ENCODE measurements around the gene BHLHE40. TPM values are rescaled to one million over a fixed set of nuclear protein-coding genes. Genes with fewer than 3 reads are reported as not detected.
"Not testable (repeated sequence)": the region's sequence is repeated elsewhere in the genome, so short reads cannot be mapped to it uniquely, and the experiment has no call there.

BHLHE40 gene
- total RNA-seq, 1 donor from 2014 or later = 11.0 TPM

DNA sequence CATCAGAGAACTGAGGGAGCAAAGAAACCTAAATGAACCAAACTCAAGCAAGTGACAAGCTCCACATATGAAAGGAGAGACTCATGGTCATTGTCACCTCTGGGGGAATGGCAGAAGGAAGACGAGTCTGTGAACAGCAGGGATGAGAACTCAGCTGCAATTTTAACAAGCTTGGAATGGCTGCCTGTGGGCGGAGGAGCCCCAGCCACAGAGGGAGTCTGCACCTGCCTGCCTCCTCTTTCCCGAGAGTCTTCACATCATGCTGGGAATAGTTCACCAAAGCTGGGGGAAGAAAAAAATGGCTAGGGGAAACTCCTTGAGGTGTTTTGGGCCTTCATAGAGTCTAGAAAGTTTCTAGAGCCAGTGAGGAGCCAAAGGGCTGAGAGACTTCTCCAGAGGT lies 21.3 kb upstream of the BHLHE40 start:
- no peak overlapping the region for H3K27ac ChIP-seq (ENCODE audit: low read depth, low read length)
- no peaks in the 10 kb centered on the region for H3K36me3 ChIP-seq (ENCODE audit: control insufficient read depth in 3 of 3, insufficient read depth in 3 of 3, low read length in 3 of 3)
- H3K9ac ChIP-seq (ENCODE audit: low read depth in 1 of 3, low read length in 3 of 3) = no peak overlapping the region
- H3K9me3 ChIP-seq (ENCODE audit: control insufficient read depth in 3 of 3, low read length in 3 of 3) = peaks cover 0 to 5% (median 0%) of the 10 kb centered on the region in 3 donors
- no peaks in the 10 kb centered on the region for H3K27me3 ChIP-seq (ENCODE audit: control insufficient read depth in 3 of 3, insufficient read depth in 3 of 3, low read length in 3 of 3)
- H3K4me1 ChIP-seq (ENCODE audit: control insufficient read depth in 3 of 3, insufficient read depth in 3 of 3, low read length in 3 of 3) = no peaks in the 10 kb centered on the region
- no peak overlapping the region for H3K4me3 ChIP-seq (ENCODE audit: low read length in 3 of 3)

DNA sequence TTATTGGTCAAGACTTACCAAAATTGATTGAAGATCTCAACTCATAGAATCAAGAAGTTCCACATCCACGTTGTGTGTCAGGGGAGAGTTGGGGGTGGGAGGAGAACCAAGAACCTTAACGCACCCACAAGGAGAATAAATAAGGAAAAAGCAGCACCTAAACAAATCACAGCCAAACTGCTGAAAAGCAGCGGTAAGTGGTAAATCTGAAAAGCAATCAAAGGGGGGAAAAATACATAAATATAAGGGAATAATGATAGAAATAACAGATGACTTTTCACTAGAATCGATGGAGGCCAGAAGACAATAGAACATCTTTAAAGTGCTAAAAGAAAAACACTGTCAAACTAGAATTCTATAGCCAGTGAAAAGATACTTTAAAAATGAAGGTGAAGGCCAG lies 20.1 kb upstream of the BHLHE40 start:
- Histone ChIP-seq H3K27me3 (ENCODE audit: control insufficient read depth in 3 of 3, insufficient read depth in 3 of 3, low read length in 3 of 3) (no peaks in the 10 kb centered on the region), H3K4me1 (ENCODE audit: control insufficient read depth in 3 of 3, insufficient read depth in 3 of 3, low read length in 3 of 3) (no peaks in the 10 kb centered on the region), H3K36me3 (ENCODE audit: control insufficient read depth in 3 of 3, insufficient read depth in 3 of 3, low read length in 3 of 3) (no peaks in the 10 kb centered on the region), H3K9ac (ENCODE audit: low read depth in 1 of 3, low read length in 3 of 3) (no peak overlapping the region), H3K4me3 (ENCODE audit: low read length in 3 of 3) (no peak overlapping the region), H3K27ac (ENCODE audit: low read depth, low read length) (no peak overlapping the region), H3K9me3 (ENCODE audit: control insufficient read depth in 3 of 3, low read length in 3 of 3) (peaks cover 0 to 5% (median 0%) of the 10 kb centered on the region in 3 donors)

- not testable (repeated sequence) for H3K36me3 ChIP-seq (ENCODE audit: control insufficient read depth in 3 of 3, insufficient read depth in 3 of 3, low read length in 3 of 3); H3K9me3 ChIP-seq (ENCODE audit: control insufficient read depth in 3 of 3, low read length in 3 of 3); H3K27me3 ChIP-seq (ENCODE audit: control insufficient read depth in 3 of 3, insufficient read depth in 3 of 3, low read length in 3 of 3); H3K9ac ChIP-seq (ENCODE audit: low read depth in 1 of 3, low read length in 3 of 3); H3K27ac ChIP-seq (ENCODE audit: low read depth, low read length); H3K4me1 ChIP-seq (ENCODE audit: control insufficient read depth in 3 of 3, insufficient read depth in 3 of 3, low read length in 3 of 3); H3K4me3 ChIP-seq (ENCODE audit: low read length in 3 of 3)
These were observed 17.4 kb upstream of the BHLHE40 start for GRCh38 chr3:4961865-4962264.

GRCh38 chr3:4963669-4964570 lies 15.3 kb upstream of the BHLHE40 start:
- Histone ChIP-seq H3K4me1 (ENCODE audit: control insufficient read depth in 3 of 3, insufficient read depth in 3 of 3, low read length in 3 of 3) (no peaks in the 10 kb centered on the region), H3K4me3 (ENCODE audit: low read length in 3 of 3) (no peak overlapping the region), H3K9ac (ENCODE audit: low read depth in 1 of 3, low read length in 3 of 3) (no peak overlapping the region), H3K27ac (ENCODE audit: low read depth, low read length) (no peak overlapping the region), H3K36me3 (ENCODE audit: control insufficient read depth in 3 of 3, insufficient read depth in 3 of 3, low read length in 3 of 3) (no peaks in the 10 kb centered on the region), H3K9me3 (ENCODE audit: control insufficient read depth in 3 of 3, low read length in 3 of 3) (peaks cover 0 to 4% (median 0%) of the 10 kb centered on the region in 3 donors), H3K27me3 (ENCODE audit: control insufficient read depth in 3 of 3, insufficient read depth in 3 of 3, low read length in 3 of 3) (no peaks in the 10 kb centered on the region)

- H3K4me1 ChIP-seq (ENCODE audit: control insufficient read depth in 3 of 3, insufficient read depth in 3 of 3, low read length in 3 of 3); H3K36me3 ChIP-seq (ENCODE audit: control insufficient read depth in 3 of 3, insufficient read depth in 3 of 3, low read length in 3 of 3); H3K9me3 ChIP-seq (ENCODE audit: control insufficient read depth in 3 of 3, low read length in 3 of 3); H3K9ac ChIP-seq (ENCODE audit: low read depth in 1 of 3, low read length in 3 of 3); H3K27me3 ChIP-seq (ENCODE audit: control insufficient read depth in 3 of 3, insufficient read depth in 3 of 3, low read length in 3 of 3); H3K4me3 ChIP-seq (ENCODE audit: low read length in 3 of 3); H3K27ac ChIP-seq (ENCODE audit: low read depth, low read length): not testable (repeated sequence)
These were observed 13.2 kb upstream of the BHLHE40 start for GRCh38 chr3:4966006-4966405.

- not testable (repeated sequence) for H3K4me3 ChIP-seq (ENCODE audit: low read length in 3 of 3); H3K4me1 ChIP-seq (ENCODE audit: control insufficient read depth in 3 of 3, insufficient read depth in 3 of 3, low read length in 3 of 3); H3K27ac ChIP-seq (ENCODE audit: low read depth, low read length); H3K9me3 ChIP-seq (ENCODE audit: control insufficient read depth in 3 of 3, low read length in 3 of 3); H3K36me3 ChIP-seq (ENCODE audit: control insufficient read depth in 3 of 3, insufficient read depth in 3 of 3, low read length in 3 of 3); H3K27me3 ChIP-seq (ENCODE audit: control insufficient read depth in 3 of 3, insufficient read depth in 3 of 3, low read length in 3 of 3); H3K9ac ChIP-seq (ENCODE audit: low read depth in 1 of 3, low read length in 3 of 3)
These were observed 11.6 kb upstream of the BHLHE40 start for GRCh38 chr3:4967683-4968082.

GRCh38 chr3:4971437-4971836 lies 7.8 kb upstream of the BHLHE40 start:
- not testable (repeated sequence) for H3K27ac ChIP-seq (ENCODE audit: low read depth, low read length); H3K9ac ChIP-seq (ENCODE audit: low read depth in 1 of 3, low read length in 3 of 3); H3K4me1 ChIP-seq (ENCODE audit: control insufficient read depth in 3 of 3, insufficient read depth in 3 of 3, low read length in 3 of 3); H3K27me3 ChIP-seq (ENCODE audit: control insufficient read depth in 3 of 3, insufficient read depth in 3 of 3, low read length in 3 of 3); H3K9me3 ChIP-seq (ENCODE audit: control insufficient read depth in 3 of 3, low read length in 3 of 3); H3K36me3 ChIP-seq (ENCODE audit: control insufficient read depth in 3 of 3, insufficient read depth in 3 of 3, low read length in 3 of 3); H3K4me3 ChIP-seq (ENCODE audit: low read length in 3 of 3)

- Histone ChIP-seq H3K9me3 (ENCODE audit: control insufficient read depth in 3 of 3, low read length in 3 of 3) (no peaks in the 10 kb centered on the region), H3K27ac (ENCODE audit: low read depth, low read length) (no peak overlapping the region), H3K4me3 (ENCODE audit: low read length in 3 of 3) (no peak overlapping the region), H3K27me3 (ENCODE audit: control insufficient read depth in 3 of 3, insufficient read depth in 3 of 3, low read length in 3 of 3) (no peaks in the 10 kb centered on the region), H3K9ac (ENCODE audit: low read depth in 1 of 3, low read length in 3 of 3) (no peak overlapping the region), H3K4me1 (ENCODE audit: control insufficient read depth in 3 of 3, insufficient read depth in 3 of 3, low read length in 3 of 3) (peaks cover 9 to 12% (median 9%) of the 10 kb centered on the region in 3 donors), H3K36me3 (ENCODE audit: control insufficient read depth in 3 of 3, insufficient read depth in 3 of 3, low read length in 3 of 3) (no peaks in the 10 kb centered on the region)
These were observed 7.4 kb upstream of the BHLHE40 start for GRCh38 chr3:4971838-4972237.

DNA sequence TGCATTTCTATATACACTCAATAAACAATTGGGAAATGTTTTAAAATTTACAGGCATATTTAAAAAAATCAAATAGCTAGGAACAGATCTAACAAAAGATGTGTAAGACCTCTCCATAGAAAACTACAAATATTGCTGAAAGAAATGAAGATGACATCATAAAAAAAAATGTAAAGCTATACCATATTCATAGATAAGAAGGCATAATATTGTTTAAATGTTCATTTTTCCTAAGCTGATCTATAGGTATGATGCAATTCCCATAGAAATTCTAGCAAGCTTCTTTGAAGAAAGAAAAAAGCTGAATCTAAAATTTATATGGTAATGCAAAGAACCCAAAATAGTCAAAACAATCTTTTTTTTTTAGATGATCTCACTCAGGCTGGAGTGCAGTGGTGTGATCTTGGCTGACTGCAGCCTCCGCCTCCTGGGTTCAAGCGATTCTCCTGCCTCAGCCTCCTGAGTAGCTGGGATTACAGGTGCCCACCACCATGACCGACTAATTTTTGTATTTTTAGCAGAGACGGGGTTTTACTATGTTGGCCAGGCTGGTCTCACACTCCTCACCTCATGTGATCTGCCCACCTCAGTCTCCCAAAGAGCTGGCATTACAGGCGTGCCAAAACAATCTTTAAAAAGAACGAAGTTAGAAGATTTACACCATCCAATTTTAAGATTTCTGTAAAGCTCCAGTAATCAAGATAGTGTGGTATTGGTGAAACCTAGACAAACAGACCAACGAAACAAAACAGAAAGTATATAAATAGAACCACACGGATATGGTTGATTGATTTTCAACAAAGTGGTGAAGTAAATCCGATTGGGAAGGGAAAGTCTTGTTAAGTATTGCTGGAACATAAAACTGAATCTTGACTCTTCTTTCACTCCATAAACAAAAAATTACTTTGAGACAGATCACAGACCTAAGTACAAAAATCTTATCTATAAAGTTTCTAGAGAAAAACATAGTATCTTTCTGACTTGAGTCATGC lies 6.3 kb upstream of the BHLHE40 start:
- Histone ChIP-seq H3K27me3 (ENCODE audit: control insufficient read depth in 3 of 3, insufficient read depth in 3 of 3, low read length in 3 of 3) (no peaks in the 10 kb centered on the region), H3K4me1 (ENCODE audit: control insufficient read depth in 3 of 3, insufficient read depth in 3 of 3, low read length in 3 of 3) (peaks cover 17 to 20% (median 17%) of the 10 kb centered on the region in 3 donors), H3K36me3 (ENCODE audit: control insufficient read depth in 3 of 3, insufficient read depth in 3 of 3, low read length in 3 of 3) (no peaks in the 10 kb centered on the region), H3K9me3 (ENCODE audit: control insufficient read depth in 3 of 3, low read length in 3 of 3) (no peaks in the 10 kb centered on the region), H3K9ac (ENCODE audit: low read depth in 1 of 3, low read length in 3 of 3) (no peak overlapping the region), H3K4me3 (ENCODE audit: low read length in 3 of 3) (no peak overlapping the region), H3K27ac (ENCODE audit: low read depth, low read length) (no peak overlapping the region)

- H3K27me3 ChIP-seq (ENCODE audit: control insufficient read depth in 3 of 3, insufficient read depth in 3 of 3, low read length in 3 of 3) = no peaks in the 10 kb centered on the region
- H3K9me3 ChIP-seq (ENCODE audit: control insufficient read depth in 3 of 3, low read length in 3 of 3) = no peaks in the 10 kb centered on the region
- H3K4me3 ChIP-seq (ENCODE audit: low read length in 3 of 3) = no peak overlapping the region
- no peak overlapping the region for H3K27ac ChIP-seq (ENCODE audit: low read depth, low read length)
- H3K36me3 ChIP-seq (ENCODE audit: control insufficient read depth in 3 of 3, insufficient read depth in 3 of 3, low read length in 3 of 3) = no peaks in the 10 kb centered on the region
- H3K9ac ChIP-seq (ENCODE audit: low read depth in 1 of 3, low read length in 3 of 3) = no peak overlapping the region
- H3K4me1 ChIP-seq (ENCODE audit: control insufficient read depth in 3 of 3, insufficient read depth in 3 of 3, low read length in 3 of 3) = peaks cover 18 to 22% (median 18%) of the 10 kb centered on the region in 3 donors
These were observed 5.1 kb upstream of the BHLHE40 start for GRCh38 chr3:4974154-4974553.
